ENCODE data around the gene SUGCT.
"Not testable (repeated sequence)": the region's sequence is repeated elsewhere in the genome, so short reads cannot be mapped to it uniquely, and the experiment has no call there.

The SUGCT gene

GRCh38 chr7:40580776-40581175 lies 446.0 kb downstream of the SUGCT start:
- DNase-seq (ENCODE audit: low read depth): no peak

GRCh38 chr7:40582539-40582938 lies 447.7 kb downstream of the SUGCT start:
- no peak for DNase-seq (ENCODE audit: low read depth)

GRCh38 chr7:40583667-40584444 lies 449.1 kb downstream of the SUGCT start:
- no peak for DNase-seq (ENCODE audit: low read depth)

- DNase-seq (ENCODE audit: low read depth): no peak
Measured at GRCh38 chr7:40584667-40585433, 450.0 kb downstream of the SUGCT start.

GRCh38 chr7:40586197-40586596 lies 451.4 kb downstream of the SUGCT start:
- DNase-seq (ENCODE audit: low read depth): no peak

GRCh38 chr7:40587419-40587818 lies 452.6 kb downstream of the SUGCT start:
- DNase-seq (ENCODE audit: low read depth): no peak

GRCh38 chr7:40595129-40595528 lies 460.3 kb downstream of the SUGCT start:
- no peak for DNase-seq (ENCODE audit: low read depth)

- DNase-seq (ENCODE audit: low read depth): no peak
Measured at GRCh38 chr7:40595832-40596231, 461.0 kb downstream of the SUGCT start.

GRCh38 chr7:40597517-40597916 lies 462.7 kb downstream of the SUGCT start:
- DNase-seq (ENCODE audit: low read depth): no peak

GRCh38 chr7:40598915-40599314 lies 464.1 kb downstream of the SUGCT start:
- DNase-seq (ENCODE audit: low read depth): no peak

GRCh38 chr7:40599836-40600235 lies 465.0 kb downstream of the SUGCT start:
- DNase-seq (ENCODE audit: low read depth): no peak

- DNase-seq (ENCODE audit: low read depth): not testable (repeated sequence)
Measured at GRCh38 chr7:40602351-40602750, 467.5 kb downstream of the SUGCT start.

GRCh38 chr7:40604601-40605438 lies 470.0 kb downstream of the SUGCT start:
- DNase-seq (ENCODE audit: low read depth): no peak

- no peak for DNase-seq (ENCODE audit: low read depth)
Measured at GRCh38 chr7:40608321-40609075, 473.7 kb downstream of the SUGCT start.

- DNase-seq (ENCODE audit: low read depth): no peak
Measured at GRCh38 chr7:40610461-40610860, 475.7 kb downstream of the SUGCT start.

- no peak for DNase-seq (ENCODE audit: low read depth)
Measured at GRCh38 chr7:40611095-40611871, 476.5 kb downstream of the SUGCT start.

GRCh38 chr7:40612298-40612697 lies 477.5 kb downstream of the SUGCT start:
- DNase-seq (ENCODE audit: low read depth): no peak

GRCh38 chr7:40619647-40620046 lies 484.8 kb downstream of the SUGCT start:
- DNase-seq (ENCODE audit: low read depth): no peak

GRCh38 chr7:40621592-40621998 lies 486.8 kb downstream of the SUGCT start:
- DNase-seq (ENCODE audit: low read depth): no peak

GRCh38 chr7:40622941-40623501 lies 488.2 kb downstream of the SUGCT start:
- no peak for DNase-seq (ENCODE audit: low read depth)

- no peak for DNase-seq (ENCODE audit: low read depth)
Measured at GRCh38 chr7:40623863-40624262, 489.1 kb downstream of the SUGCT start.

Measured in stimulated activated CD8-positive, alpha-beta memory T cell treated with anti-CD3 and anti-CD28 coated beads, Interleukin-12 subunit alpha, Interleukin-12 subunit beta, amount 100 ng/mL, for 4 hours (primary cell).